ENCODE measurements around the gene CHTF18. TPM values are rescaled to one million over a fixed set of nuclear protein-coding genes. Genes with fewer than 3 reads are reported as not detected.
"Not testable (repeated sequence)": the region's sequence is repeated elsewhere in the genome, so short reads cannot be mapped to it uniquely, and the experiment has no call there.

Gene CHTF18
- total RNA-seq, 2 donors from 2014 or later = 21.1 to 22.4 TPM

DNA sequence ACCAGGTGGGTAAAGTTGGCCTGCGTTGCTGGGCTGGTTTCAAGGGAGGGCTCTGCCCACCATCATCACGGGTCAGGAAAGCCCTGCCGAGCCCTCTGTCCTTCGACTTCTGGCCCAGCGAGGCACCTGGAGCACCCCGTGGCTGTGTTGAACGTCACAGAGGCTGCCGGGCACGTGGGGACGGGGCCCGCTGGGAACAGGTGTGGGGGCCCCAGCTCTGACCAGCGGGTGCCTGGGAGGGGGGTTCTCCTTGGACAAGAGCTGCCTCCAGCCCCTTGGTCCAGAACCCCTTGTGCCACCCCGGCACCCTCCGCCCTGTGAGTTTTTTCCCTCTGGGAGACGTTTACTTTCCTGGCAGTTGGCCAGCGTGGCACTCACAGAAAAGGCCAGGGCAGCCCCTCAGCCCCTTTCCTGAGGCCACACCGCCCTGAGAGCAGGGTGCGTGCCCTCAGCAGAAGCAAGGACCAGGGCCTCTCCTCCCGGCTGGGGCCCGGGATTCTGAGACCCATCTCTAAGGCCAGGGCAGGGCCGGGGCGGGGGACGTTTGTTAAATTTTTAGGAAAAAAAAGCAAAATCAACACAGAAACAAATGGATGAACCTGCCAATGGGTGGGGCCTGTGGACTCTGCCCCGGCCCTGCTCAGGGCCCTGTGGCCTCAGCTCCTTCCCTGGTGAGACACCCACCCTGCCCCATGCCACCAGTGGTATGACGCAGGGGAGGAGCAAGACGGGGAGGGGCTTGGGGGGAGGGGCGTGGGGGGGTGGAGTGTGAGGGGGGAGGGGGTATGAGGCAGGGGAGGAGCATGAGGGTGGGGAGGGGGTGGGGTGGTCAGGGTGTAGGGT lies 43.4 kb downstream of the CHTF18 start:
- no peak for ATAC-seq
- no peak overlapping the region for H3K27ac Mint-ChIP-seq
- peaks cover 9% of the 10 kb centered on the region for H3K27me3 Mint-ChIP-seq
- no peak overlapping the region for H3K4me3 Mint-ChIP-seq
- no peaks in the 10 kb centered on the region for H3K9me3 ChIP-seq (ENCODE audit: control insufficient read depth, low read length, poor library complexity, severe bottlenecking)
- H3K4me1 Mint-ChIP-seq = no peaks in the 10 kb centered on the region
- no peak for DNase-seq
- H3K36me3 Mint-ChIP-seq (ENCODE audit: low read depth) = no peaks in the 10 kb centered on the region

- Mint-ChIP-seq H3K27ac (no peak overlapping the region), H3K36me3 (ENCODE audit: low read depth) (peaks cover 3% of the 10 kb centered on the region), H3K4me1 (no peaks in the 10 kb centered on the region), H3K4me3 (no peak overlapping the region), H3K27me3 (peaks cover 9% of the 10 kb centered on the region)
- H3K9me3 ChIP-seq (ENCODE audit: control insufficient read depth, low read length, poor library complexity, severe bottlenecking) = no peaks in the 10 kb centered on the region
- no peak for DNase-seq
- ATAC-seq = no peak
These were observed 44.4 kb downstream of the CHTF18 start for GRCh38 chr16:832652-833336.

DNA sequence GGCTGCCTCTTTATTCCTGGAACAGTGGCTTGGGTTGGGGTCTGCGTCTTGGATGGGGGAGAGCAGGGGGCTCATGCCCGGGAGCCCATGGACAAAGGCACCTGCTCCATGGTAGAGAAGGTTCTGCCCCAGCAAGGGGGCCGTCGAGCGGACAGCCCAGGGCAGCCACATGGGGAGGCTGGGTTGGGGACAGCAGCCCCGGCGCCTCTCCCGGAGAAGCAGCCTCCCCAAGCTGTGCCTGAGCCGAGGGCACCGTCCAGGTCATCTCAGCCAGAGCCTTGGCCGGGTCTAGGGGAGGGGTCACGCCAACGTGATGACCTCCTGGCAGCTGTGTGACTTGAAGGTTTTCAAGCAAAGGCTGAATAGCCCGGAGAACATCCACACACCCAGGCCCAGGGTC lies 45.0 kb downstream of the CHTF18 start:
- no peak overlapping the region for H3K27ac Mint-ChIP-seq
- DNase-seq (no peak), ATAC-seq (no peak)
- H3K4me1 Mint-ChIP-seq = no peaks in the 10 kb centered on the region
- no peak overlapping the region for H3K4me3 Mint-ChIP-seq
- H3K27me3 Mint-ChIP-seq = peaks cover 9% of the 10 kb centered on the region
- no peaks in the 10 kb centered on the region for H3K9me3 ChIP-seq (ENCODE audit: control insufficient read depth, low read length, poor library complexity, severe bottlenecking)
- H3K36me3 Mint-ChIP-seq (ENCODE audit: low read depth) = peaks cover 3% of the 10 kb centered on the region

- DNase-seq (no peak), ATAC-seq (no peak)
- no peaks in the 10 kb centered on the region for H3K27me3 Mint-ChIP-seq
- H3K4me1 Mint-ChIP-seq = no peaks in the 10 kb centered on the region
- no peaks in the 10 kb centered on the region for H3K9me3 ChIP-seq (ENCODE audit: control insufficient read depth, low read length, poor library complexity, severe bottlenecking)
- H3K36me3 Mint-ChIP-seq (ENCODE audit: low read depth) = peaks cover 3% of the 10 kb centered on the region
- H3K27ac Mint-ChIP-seq = no peak overlapping the region
- no peak overlapping the region for H3K4me3 Mint-ChIP-seq
These were observed 47.0 kb downstream of the CHTF18 start for GRCh38 chr16:835373-835772.

GRCh38 chr16:836221-836620 lies 47.8 kb downstream of the CHTF18 start:
- DNase-seq = no peak
- no peaks in the 10 kb centered on the region for H3K9me3 ChIP-seq (ENCODE audit: control insufficient read depth, low read length, poor library complexity, severe bottlenecking)
- Mint-ChIP-seq H3K27me3 (no peaks in the 10 kb centered on the region), H3K36me3 (ENCODE audit: low read depth) (peaks cover 3% of the 10 kb centered on the region), H3K4me3 (no peak overlapping the region), H3K4me1 (no peaks in the 10 kb centered on the region), H3K27ac (no peak overlapping the region)
- ATAC-seq = no peak

DNA sequence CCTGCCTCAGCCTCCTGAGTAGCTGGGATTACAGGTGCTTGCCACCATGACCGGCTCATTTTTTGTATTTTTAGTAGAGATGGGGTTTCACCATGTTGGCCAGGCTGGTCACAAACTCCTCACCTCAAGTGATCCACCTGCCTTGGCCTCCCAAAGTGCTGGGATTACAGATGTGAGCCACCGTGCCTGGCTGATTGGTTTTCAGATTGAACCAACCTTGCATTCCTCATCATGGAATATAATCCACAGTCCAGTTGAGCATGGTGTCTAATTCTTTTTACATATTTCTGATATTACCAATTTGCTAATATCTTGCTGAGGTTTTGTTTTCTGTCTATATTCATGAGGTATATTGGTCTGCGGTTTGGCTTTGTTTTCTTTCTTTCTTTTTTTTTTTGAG lies 48.4 kb downstream of the CHTF18 start:
- H3K4me3 Mint-ChIP-seq, H3K27ac Mint-ChIP-seq: not testable (repeated sequence)

GRCh38 chr16:838741-839140 lies 50.3 kb downstream of the CHTF18 start:
- no peaks in the 10 kb centered on the region for H3K4me1 Mint-ChIP-seq
- ATAC-seq (no peak), DNase-seq (no peak)
- peaks cover 3% of the 10 kb centered on the region for H3K36me3 Mint-ChIP-seq (ENCODE audit: low read depth)
- no peak overlapping the region for H3K27ac Mint-ChIP-seq
- no peak overlapping the region for H3K4me3 Mint-ChIP-seq
- H3K27me3 Mint-ChIP-seq = no peaks in the 10 kb centered on the region
- no peaks in the 10 kb centered on the region for H3K9me3 ChIP-seq (ENCODE audit: control insufficient read depth, low read length, poor library complexity, severe bottlenecking)

More for the DNA sequence above, 48.4 kb downstream of the CHTF18 start:
- not testable (repeated sequence) for ATAC-seq; H3K4me1 Mint-ChIP-seq; H3K27me3 Mint-ChIP-seq; H3K36me3 Mint-ChIP-seq (ENCODE audit: low read depth); DNase-seq; H3K9me3 ChIP-seq (ENCODE audit: control insufficient read depth, low read length, poor library complexity, severe bottlenecking)

DNA sequence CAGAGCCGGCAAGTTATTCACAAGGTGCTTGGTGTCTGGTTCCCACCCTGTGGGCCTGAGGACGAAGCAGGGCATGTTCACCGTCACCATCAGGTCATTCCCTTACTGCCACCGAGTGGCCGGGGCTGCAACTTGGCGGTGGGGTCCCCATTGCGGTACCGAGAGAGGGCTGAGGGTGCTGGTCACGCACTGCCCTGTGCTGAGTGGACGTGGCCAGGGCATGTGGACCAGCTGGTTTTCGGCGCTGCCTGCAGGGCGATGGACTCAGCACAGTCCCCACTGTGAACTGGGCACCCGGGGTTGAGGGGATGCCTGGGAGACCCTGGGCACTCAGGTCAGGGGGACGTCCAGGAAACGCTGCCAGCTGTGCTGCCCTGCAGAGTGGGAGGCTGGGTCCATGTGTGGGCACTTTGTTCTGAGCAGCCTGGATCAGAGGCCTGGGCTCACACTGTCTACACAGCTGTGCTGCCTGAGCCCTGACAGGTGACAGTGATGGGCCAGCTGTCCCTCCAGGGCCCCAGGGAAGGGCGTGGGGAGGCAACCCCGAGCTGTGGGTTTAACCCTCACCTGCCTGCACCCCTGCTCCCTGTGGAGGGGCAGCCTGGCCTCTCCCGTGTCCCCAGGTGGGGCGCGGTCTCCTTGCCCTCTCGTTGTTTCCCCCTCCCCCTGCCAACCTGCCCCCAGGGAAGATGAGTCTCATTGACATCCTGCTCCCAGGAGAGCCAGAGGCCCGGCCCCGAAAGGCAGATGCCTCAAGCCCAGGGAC lies 51.4 kb downstream of the CHTF18 start:
- peaks cover 3% of the 10 kb centered on the region for H3K36me3 Mint-ChIP-seq (ENCODE audit: low read depth)
- no peak overlapping the region for H3K27ac Mint-ChIP-seq
- no peak for ATAC-seq

GRCh38 chr16:840561-841454 lies 52.4 kb downstream of the CHTF18 start:
- no peaks in the 10 kb centered on the region for H3K9me3 ChIP-seq (ENCODE audit: control insufficient read depth, low read length, poor library complexity, severe bottlenecking)
- Mint-ChIP-seq H3K36me3 (ENCODE audit: low read depth) (peaks cover 3% of the 10 kb centered on the region), H3K27ac (no peak overlapping the region), H3K4me1 (no peaks in the 10 kb centered on the region), H3K27me3 (no peaks in the 10 kb centered on the region), H3K4me3 (no peak overlapping the region)
- ATAC-seq (no peak), DNase-seq (no peak)

More for the DNA sequence above, 51.4 kb downstream of the CHTF18 start:
- no peak for DNase-seq
- Mint-ChIP-seq H3K27me3 (no peaks in the 10 kb centered on the region), H3K4me1 (no peaks in the 10 kb centered on the region), H3K4me3 (no peak overlapping the region)
- no peaks in the 10 kb centered on the region for H3K9me3 ChIP-seq (ENCODE audit: control insufficient read depth, low read length, poor library complexity, severe bottlenecking)

GRCh38 chr16:841455-842060 lies 53.1 kb downstream of the CHTF18 start:
- H3K27ac Mint-ChIP-seq = no peak overlapping the region
- DNase-seq (no peak), ATAC-seq (no peak)
- peaks cover 3% of the 10 kb centered on the region for H3K36me3 Mint-ChIP-seq (ENCODE audit: low read depth)
- no peaks in the 10 kb centered on the region for H3K9me3 ChIP-seq (ENCODE audit: control insufficient read depth, low read length, poor library complexity, severe bottlenecking)
- no peaks in the 10 kb centered on the region for H3K27me3 Mint-ChIP-seq
- H3K4me1 Mint-ChIP-seq = no peaks in the 10 kb centered on the region
- H3K4me3 Mint-ChIP-seq = no peak overlapping the region

DNA sequence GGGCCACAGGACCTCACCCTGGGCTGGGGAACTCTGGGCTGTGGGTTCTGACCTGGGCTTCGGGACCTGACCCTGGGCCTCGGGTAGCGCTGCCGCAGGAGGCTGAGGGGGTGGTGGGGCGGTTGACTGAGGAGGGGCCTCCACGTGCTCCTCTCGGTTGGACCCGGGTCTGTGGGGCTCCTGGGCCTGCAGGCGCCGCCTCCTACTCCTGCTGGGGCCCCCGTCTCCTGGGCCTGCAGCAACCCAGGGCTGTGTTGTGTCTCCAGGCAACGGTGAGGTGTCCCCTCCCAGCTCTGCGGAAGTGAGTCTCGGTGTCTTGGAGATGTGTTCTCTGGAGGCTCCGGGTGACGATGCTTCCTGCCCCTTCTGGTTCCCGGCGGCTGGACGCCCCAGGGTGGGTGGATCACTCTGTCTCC lies 53.6 kb downstream of the CHTF18 start:
- H3K9me3 ChIP-seq (ENCODE audit: control insufficient read depth, low read length, poor library complexity, severe bottlenecking) = no peaks in the 10 kb centered on the region
- Mint-ChIP-seq H3K36me3 (ENCODE audit: low read depth) (peaks cover under 1% of the 10 kb centered on the region), H3K27me3 (no peaks in the 10 kb centered on the region), H3K27ac (no peak overlapping the region), H3K4me3 (peak overlapping the region; percentile 39), H3K4me1 (no peaks in the 10 kb centered on the region)
- ATAC-seq (no peak), DNase-seq (no peak)

Data from T-helper 17 cell (primary cell).